Body of pancreas (tissue), 4 donors: Measurements from ENCODE around the gene LPCAT1. TPM values are rescaled to one million over a fixed set of nuclear protein-coding genes. Genes with fewer than 3 reads are reported as not detected.
A peak's percentile ranks its signal among the peaks of the same experiment; 100 is the strongest.
"Not testable (repeated sequence)": the region's sequence is repeated elsewhere in the genome, so short reads cannot be mapped to it uniquely, and the experiment has no call there.

Experiments
- ATAC-seq: fragments of 150-250 bp; one replicate; pipeline ENCODE4 v1.9.1; 2016
- DNase-seq, 4 donors: peaks; one replicate each; pipeline ENCODE4 v3.0.0-alpha.2; 2019
- H3K27ac ChIP-seq, 4 donors: fragments of 200-600 bp; sonication (generic); 1 replicate in 3 of 4; 2 replicates in 1 of 4; pipeline versions ENCODE4 v1.5.1 to v1.6.1; 2016 to 2019; ENCODE audit warnings: mild to moderate bottlenecking in 1 of 4, mixed read lengths in 1 of 4, moderate library complexity in 1 of 4
- H3K27me3 ChIP-seq, 2 donors: fragments of 200-600 bp; sonication (generic); one replicate each; pipeline ENCODE4 v1.6.0; 2016; ENCODE audit warnings: mild to moderate bottlenecking in 1 of 2
- H3K36me3 ChIP-seq, 2 donors: fragments of 200-600 bp; sonication (generic); replicated peaks in 1 of 2; 2 replicates each; pipeline ENCODE4 v1.5.1; 2016; ENCODE audit warnings: low read depth in 2 of 2; ENCODE audit not compliant: insufficient read depth in 1 of 2
- H3K4me1 ChIP-seq: fragments of 200-600 bp; sonication (generic); one replicate; pipeline ENCODE4 v1.6.0; 2016
- H3K4me3 ChIP-seq, 2 donors: fragments of 200-600 bp; sonication (generic); 1 replicate in 1 of 2; 2 replicates in 1 of 2; pipeline ENCODE4 v1.5.1; 2016 to 2019
- H3K9me3 ChIP-seq, 3 donors: fragments of 200-600 bp; sonication (generic); 1 replicate in 2 of 3; 2 replicates in 1 of 3; pipeline ENCODE4 v1.5.1; 2016
- CTCF ChIP-seq, 7 experiments: fragments of 450-650 bp in 4 of 7; fragments of 200-600 bp in 3 of 7; sonication (generic) in 3 of 7; IDR thresholded peaks; one replicate each; pipeline ENCODE4 v1.5.1; 2016 to 2019; ENCODE audit warnings: antibody characterized with exemption in 7 of 7
- POLR2A ChIP-seq, 3 donors: fragments of 450-650 bp; IDR thresholded peaks; one replicate each; pipeline ENCODE4 v1.6.1; 2016; ENCODE audit warnings: antibody characterized with exemption in 3 of 3, mild to moderate bottlenecking in 2 of 3
- WGBS, 2 donors: methylation state at CpG; one replicate each; pipeline ENCODE4 v1.1.5; 2017; 5-methylcytosine and 5-hydroxymethylcytosine counted together
- intact Hi-C: fragments of 100-400 bp; cut with DNase I; formaldehyde crosslinking; loops from one replicate; pipeline ENCODE4 v1.15.1; 2023
- total RNA-seq, 2 donors: library from RNA; depleted of rRNA; stranded (reverse); fragments of >200 nt; gene quantifications; one replicate each; pipeline ENCODE4 v1.1.0, GENCODE V29; 2016

The LPCAT1 gene
- total RNA-seq, 2 donors from 2014 or later: 17.1 to 21.5 TPM

GRCh38 chr5:1463326-1464095, 60.2 kb downstream of the LPCAT1 start:
- Histone ChIP-seq H3K27me3 (no peaks in the 10 kb centered on the region), H3K27ac (no peak overlapping the region), H3K9me3 (no peaks in the 10 kb centered on the region), H3K36me3 (peaks cover 0 to 6% of the 10 kb centered on the region in 2 donors), H3K4me1 (no peaks in the 10 kb centered on the region), H3K4me3 (no peak overlapping the region)
- intact Hi-C loops: no loop called here
- no peak for TF ChIP-seq POLR2A (IDR thresholded peaks at IDR 0.05)
- 95% methylated on average over 40 to 45 of the region's 46 CpGs for WGBS, 2 donors
- ATAC-seq (no peak), DNase-seq (peak in 1 of 4 donors; percentile 2)

DNA sequence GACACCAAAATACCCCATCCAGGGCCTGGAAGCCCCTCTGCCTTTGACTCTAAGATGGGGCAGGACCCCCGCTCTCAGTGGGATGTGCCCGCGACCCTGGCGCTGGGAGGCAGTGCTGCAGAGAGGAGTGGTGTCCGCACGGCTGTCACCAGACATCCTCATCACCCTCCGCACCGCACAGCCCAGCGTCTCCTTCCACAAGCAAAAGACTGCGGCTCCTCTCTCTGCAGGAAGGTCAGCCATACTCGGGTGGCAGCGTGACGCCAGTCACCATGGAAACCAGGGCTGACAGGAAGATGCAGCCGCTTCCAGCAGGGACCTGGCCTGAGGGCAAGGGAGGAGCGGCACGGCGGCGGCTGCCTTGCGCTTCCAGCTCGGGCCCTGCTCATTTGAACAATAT, 61.4 kb downstream of the LPCAT1 start:
- Histone ChIP-seq H3K9me3 (no peaks in the 10 kb centered on the region), H3K4me1 (no peaks in the 10 kb centered on the region), H3K4me3 (no peak overlapping the region), H3K27me3 (no peaks in the 10 kb centered on the region), H3K27ac (no peak overlapping the region), H3K36me3 (peaks cover 0 to 6% of the 10 kb centered on the region in 2 donors)
- intact Hi-C loops: no loop called here
- DNase-seq (no peak), ATAC-seq (no peak)
- whole genome bisulfite sequencing, 2 donors: 87 to 88% methylated on average over 16 to 20 of the region's 20 CpGs
- TF ChIP-seq POLR2A (IDR thresholded peaks at IDR 0.05) (no peak), CTCF (IDR thresholded peaks at IDR 0.05) (no peak)

- TF ChIP-seq CTCF (IDR thresholded peaks at IDR 0.05) (no peak), POLR2A (IDR thresholded peaks at IDR 0.05) (no peak)
- no peak overlapping the region for H3K4me3 ChIP-seq
- no peaks in the 10 kb centered on the region for H3K9me3 ChIP-seq
- DNase-seq (no peak), ATAC-seq (no peak)
- no peak overlapping the region for H3K27ac ChIP-seq
- H3K36me3 ChIP-seq: peaks cover 0 to 6% of the 10 kb centered on the region in 2 donors
- H3K4me1 ChIP-seq: no peaks in the 10 kb centered on the region
- WGBS, 2 donors: 93 to 97% methylated on average over 10 of the region's 10 CpGs
- no peaks in the 10 kb centered on the region for H3K27me3 ChIP-seq
- intact Hi-C loops: no loop called here
Measured at GRCh38 chr5:1461396-1461795, 62.4 kb downstream of the LPCAT1 start.

DNA sequence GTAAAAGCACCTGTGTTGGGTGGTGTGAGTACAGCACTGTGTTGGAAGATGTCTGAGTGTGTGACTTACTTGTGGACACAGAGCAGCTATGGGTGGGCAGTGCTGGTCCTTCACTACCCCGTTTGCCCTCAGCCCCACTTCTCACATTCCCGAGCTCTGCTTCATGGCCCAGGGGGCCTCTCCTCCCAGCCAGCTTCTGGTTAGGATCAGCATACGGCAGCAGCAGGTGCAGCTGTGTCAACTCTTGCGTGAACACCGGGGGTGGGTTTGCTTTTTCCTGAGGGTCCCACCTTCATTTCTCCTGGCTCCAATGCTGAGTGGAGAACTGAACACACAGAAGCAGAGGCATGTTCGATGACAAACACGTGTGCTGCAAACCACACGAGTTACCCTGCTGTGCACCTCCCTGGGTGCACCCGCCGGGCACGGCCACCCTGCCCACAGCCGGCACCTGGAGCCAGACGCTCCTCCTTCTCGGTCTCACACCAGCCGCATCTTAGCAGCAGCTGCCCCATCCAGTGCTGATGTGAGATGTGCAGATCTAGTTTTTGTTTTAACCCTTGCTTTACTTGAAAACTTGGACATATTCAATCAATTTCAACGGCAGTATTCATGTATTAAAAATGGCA, 63.6 kb downstream of the LPCAT1 start:
- DNase-seq (no peak), ATAC-seq (no peak)
- 69 to 80% methylated on average over 13 to 16 of the region's 16 CpGs for WGBS, 2 donors
- intact Hi-C loops: no loop called here
- no peak overlapping the region for H3K27ac ChIP-seq
- H3K4me3 ChIP-seq: no peak overlapping the region
- TF ChIP-seq POLR2A (IDR thresholded peaks at IDR 0.05) (no peak), CTCF (IDR thresholded peaks at IDR 0.05) (no peak)
- H3K27me3 ChIP-seq: no peaks in the 10 kb centered on the region
- H3K36me3 ChIP-seq: peaks cover 0 to 6% of the 10 kb centered on the region in 2 donors
- H3K9me3 ChIP-seq: peaks cover 0 to 5% (median 0%) of the 10 kb centered on the region in 3 donors
- H3K4me1 ChIP-seq: no peaks in the 10 kb centered on the region

DNA sequence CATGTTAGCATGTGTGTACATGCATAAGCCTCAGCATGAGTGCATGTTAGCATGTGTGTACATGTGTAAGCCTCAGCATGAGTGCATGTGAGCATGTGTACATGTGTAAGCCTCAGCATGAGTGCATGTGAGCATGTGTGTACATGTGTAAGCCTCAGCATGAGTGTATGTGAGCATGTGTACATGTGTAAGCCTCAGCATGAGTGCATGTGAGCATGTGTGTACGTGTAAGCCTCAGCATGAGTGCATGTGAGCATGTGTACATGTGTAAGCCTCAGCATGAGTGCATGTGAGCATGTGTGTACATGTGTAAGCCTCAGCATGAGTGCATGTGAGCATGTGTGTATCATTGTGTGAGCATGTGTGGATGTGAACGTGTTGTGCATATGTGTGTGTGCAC, 64.3 kb downstream of the LPCAT1 start:
- H3K9me3 ChIP-seq, ATAC-seq, H3K4me1 ChIP-seq, H3K36me3 ChIP-seq, DNase-seq, intact Hi-C loops, H3K27me3 ChIP-seq, H3K27ac ChIP-seq, H3K4me3 ChIP-seq: not testable (repeated sequence)
- WGBS, 2 donors: 84 to 100% methylated on average over 1 to 2 of the region's 2 CpGs

- intact Hi-C loops, ATAC-seq: not testable (repeated sequence)
Measured at GRCh38 chr5:1456110-1456881, 67.5 kb downstream of the LPCAT1 start.

More at GRCh38 chr5:1456110-1456881, 67.5 kb downstream of the LPCAT1 start:
- not testable (repeated sequence) for H3K36me3 ChIP-seq, H3K4me3 ChIP-seq, H3K27ac ChIP-seq, DNase-seq, H3K9me3 ChIP-seq, H3K4me1 ChIP-seq, H3K27me3 ChIP-seq
- 59 to 77% methylated on average over 10 to 11 of the region's 20 CpGs for WGBS, 2 donors
